SK-N-MC (cell line): ENCODE data around the gene KLHL12.

Experiments
- EZH2 ChIP-seq: fragments of 200-600 bp; sonication (generic); IDR thresholded peaks from one replicate; pipeline ENCODE4 v1.6.1; 2017; ENCODE audit warnings: antibody characterized with exemption
- FOXP2 ChIP-seq: optimal IDR thresholded peaks from 2 replicates; pipeline ENCODE3; 2011; ENCODE audit warnings: mild to moderate bottlenecking, moderate library complexity; ENCODE audit not compliant: insufficient read depth; ENCODE audit errors: extremely low read length, control extremely low read depth
- POLR2AphosphoS5 ChIP-seq: IDR thresholded peaks from 2 replicates; pipeline ENCODE4 v1.6.1; 2012; ENCODE audit warnings: mild to moderate bottlenecking, low read depth, low read length, borderline replicate concordance

DNA sequence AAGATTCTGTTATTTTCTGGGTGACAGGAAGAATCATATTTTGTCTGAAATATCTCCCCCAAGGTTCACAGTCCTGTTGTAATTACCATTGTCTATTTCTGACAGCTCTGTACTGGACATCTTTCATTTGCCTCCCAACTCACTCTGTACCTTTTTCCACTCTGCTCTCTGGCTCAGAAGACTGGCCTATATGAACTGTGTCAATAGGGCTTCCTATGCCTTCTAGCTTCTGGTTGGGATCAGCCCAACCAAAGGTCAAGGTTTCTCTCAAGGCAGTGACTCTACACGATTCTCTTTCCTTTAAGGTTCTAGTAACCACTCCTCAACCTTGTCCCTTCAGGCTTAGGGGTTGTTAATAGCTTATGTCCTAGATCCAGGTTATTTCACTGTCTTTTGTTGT is 17.5 kb downstream of the KLHL12 start:
- TF ChIP-seq POLR2AphosphoS5 (no peak), EZH2 (no peak), FOXP2 (no peak)
